Left lobe of liver (tissue), 2 donors: ENCODE results near the gene RNF11. TPM values are rescaled to one million over a fixed set of nuclear protein-coding genes. Genes with fewer than 3 reads are reported as not detected.
A peak's percentile ranks its signal among the peaks of the same experiment; 100 is the strongest.

ENCODE experiments used
- ATAC-seq: fragments of 200-7000 bp; cut with Tn5 transposase; one replicate; pipeline ENCODE4 v1.9.1; 2020; ENCODE audit warnings: mild to moderate bottlenecking, moderate library complexity
- DNase-seq: peaks from one replicate; pipeline ENCODE4 v3.0.0-alpha.2; 2020; ENCODE audit warnings: low spot score
- total RNA-seq: library from RNA; stranded (reverse); gene quantifications from one replicate; pipeline ENCODE4 v1.2.1, GENCODE V29; 2021
- donor health status: DM: no; HTN: no; CAD: no; lungs with moderate emphysema.
- donor health status: DM: no; HTN: yes; CAD: no.

Gene RNF11
- total RNA-seq, 1 donor from 2014 or later = 54.7 TPM

DNA sequence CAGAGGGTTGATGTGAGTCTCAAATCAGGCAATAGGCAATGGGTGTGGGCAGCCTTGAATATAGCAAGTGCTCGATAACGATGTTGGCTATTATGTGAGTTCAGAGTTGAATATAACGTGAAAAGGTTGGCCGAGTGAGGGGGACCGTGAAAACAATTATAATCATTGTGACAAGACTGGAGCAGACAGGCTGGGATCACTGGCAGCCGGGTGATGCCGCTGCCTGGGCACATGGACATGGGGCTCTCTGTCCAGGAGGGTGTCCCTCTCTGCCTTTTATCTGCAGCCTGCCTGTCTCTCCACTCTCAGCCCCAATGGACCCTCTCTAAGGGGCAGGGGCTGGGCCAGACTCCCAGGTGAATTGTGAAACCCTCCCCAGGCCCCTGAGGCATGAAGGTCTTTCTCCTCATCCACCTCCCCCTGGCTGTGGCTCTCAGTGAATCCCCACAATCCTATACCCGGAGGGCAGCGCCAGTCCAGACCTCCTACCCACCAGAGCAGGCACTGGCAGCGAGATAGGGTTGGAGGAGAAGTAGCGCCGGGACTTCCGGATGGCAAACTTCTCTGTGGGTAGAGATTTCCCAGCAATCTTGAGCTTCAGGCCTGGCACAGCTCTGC, 57.9 kb downstream of the RNF11 start:
- ATAC-seq = no peak
- peak; percentile 26 for DNase-seq

DNA sequence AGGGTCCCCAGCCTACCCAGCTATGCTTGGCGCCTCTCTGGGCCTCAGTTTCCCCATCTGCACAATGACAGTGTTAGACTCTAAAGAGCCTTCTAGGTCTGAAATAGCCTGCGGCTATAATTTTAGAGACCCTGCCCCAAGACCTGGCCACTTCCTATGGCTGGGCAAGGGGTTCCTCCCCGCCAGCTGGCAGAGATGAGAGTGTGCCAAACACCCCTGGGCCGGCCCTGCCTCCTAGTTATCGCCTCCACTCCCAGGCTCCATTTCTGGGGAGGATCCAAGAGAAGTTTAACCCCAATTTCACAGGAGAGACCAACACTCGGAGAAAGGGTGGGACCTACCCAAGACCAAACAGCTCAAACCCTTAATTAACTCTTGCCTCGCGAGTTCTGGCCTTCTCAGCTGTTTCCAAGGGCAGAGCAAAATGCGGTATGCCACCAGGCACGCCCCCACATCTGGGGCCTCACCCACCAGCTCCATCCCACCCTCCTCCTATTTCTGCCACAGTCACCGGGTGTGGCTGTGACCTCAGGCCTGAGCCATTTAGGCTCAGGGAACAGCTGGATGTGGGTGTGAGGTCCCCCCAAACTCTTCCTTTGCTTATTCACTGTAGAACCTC, 58.6 kb downstream of the RNF11 start:
- DNase-seq (peak; percentile 33), ATAC-seq (no peak)

DNA sequence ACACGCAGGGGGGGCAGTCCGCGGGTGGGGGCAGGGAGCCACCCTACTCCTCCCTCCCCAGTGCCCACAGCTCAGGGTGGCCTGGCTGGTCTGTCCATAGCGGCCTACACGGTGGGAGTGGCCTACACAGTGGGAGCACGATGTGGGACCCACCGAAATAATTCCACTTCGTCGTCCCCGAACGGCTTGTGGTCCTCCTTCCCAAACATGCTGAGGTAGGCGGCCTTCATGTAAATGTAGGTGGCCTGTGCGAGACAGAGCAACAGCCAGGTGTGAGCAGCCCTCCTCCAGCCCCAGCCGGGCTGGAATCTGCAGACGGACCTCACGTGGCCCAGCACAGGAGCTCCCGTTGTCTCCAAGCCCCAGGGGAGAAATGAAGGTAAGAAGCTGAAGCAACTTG, 59.9 kb downstream of the RNF11 start:
- DNase-seq (no peak), ATAC-seq (no peak)

DNA sequence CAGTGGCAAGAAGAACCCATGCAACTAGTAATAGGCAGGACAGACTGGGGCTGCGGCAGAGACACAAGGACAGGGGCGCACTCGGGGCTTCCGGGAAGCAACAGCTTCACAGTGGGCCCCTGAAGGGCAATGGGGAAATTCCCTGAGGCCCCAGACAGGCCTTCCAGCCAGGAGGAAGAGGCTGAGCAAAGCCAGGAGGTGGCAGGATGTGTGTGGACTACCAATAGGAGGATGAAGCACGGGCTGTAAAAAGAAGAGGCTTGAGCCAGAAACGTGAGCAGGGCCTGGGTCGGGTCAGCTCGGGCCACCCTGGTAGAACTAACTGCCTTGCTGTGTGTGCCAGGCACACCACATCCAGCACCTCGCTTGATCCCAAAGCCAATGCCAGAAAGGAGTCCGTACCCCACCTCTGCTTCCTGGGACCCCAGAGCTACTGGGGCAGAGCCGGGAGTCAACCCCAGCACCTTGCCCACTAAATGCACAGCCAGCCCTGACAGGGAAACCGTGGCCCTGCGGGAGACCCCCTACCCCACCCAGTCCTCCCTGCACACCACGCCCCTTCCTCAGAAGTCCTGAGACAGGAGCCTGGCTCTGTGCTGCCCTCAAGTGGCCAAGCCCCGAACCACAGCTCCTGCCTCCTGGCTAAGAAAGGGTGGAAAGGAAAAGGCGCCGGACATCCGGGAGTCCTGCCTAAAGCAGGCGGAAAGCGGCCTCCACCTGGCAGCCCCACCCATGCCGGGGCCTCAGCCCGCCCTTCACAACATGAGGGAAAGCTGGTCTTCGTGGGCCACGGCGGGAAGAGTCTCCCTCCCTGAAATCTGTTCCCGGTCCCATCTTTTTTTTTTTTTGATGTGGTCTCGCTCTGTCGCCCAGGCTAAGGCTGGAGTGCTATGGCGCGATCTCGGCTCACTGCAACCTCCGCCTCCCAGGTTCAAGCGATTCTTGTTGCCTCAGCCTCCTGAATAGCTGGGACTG, 60.6 kb downstream of the RNF11 start:
- ATAC-seq (peak; percentile 94), DNase-seq (peak; percentile 84)

DNA sequence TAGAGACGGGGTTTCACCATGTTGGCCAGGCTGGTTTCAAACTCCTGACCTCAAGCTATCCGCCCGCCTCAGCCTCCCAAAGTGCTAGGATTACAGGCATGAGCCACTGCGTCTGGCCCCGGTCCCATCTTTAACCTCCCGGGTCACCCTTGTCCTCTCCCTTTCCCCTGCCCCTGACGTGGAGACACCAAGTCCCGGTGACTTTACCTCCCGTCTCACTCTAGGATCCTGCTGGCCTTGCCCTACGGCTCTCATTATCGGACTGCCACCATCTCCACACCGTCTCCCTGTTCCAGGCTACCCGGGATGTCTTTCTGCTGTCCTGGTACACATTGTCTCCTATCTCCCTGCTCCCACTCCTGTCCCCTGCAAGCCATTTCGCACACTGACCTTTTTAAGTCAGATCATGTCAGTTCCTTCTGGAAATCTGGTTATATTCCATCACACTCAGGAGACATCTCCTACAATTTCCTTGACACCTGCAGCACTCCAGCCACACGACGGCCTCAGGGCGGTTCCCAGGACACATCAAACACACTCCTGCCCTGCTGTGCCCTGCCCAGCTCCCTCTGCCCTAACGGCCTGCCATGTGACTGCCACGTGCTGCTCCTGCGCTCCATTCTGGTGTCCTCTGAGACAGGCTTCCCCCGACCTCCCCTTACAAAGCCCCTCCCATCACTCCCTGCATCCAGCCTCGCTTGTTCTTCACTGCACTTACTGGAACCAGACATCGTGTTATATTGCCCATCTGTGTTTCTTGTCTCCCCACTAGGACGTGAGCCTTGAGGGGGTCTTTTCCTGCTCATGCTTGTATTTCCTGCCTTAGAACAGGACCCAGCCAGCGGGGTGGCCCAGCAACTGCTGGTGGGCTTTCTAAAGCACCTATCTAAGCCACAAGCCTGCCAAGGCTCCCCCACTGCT, 61.6 kb downstream of the RNF11 start:
- ATAC-seq = peak; percentile 28

DNA sequence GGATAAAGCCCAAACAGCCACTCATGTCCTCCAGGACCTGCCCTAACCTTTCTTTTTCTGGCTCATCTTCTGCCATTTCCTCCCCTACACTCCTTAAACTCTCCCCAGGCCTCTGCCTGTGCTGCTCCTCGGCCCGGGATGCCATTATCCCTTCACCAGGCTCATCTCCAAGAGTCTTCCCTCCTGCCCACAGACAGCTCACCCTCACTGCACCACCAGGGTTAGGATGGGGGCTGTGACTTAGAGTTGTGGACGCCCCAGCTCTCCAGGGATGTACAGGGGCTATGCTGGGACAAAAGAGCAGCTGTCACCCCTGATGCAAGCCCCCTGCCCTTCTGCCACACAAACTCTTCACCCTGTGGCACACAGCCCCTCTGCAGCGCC, 62.2 kb downstream of the RNF11 start:
- no peak for ATAC-seq
- DNase-seq = no peak

More for the DNA sequence above, 61.6 kb downstream of the RNF11 start:
- DNase-seq = peak; percentile 47

DNA sequence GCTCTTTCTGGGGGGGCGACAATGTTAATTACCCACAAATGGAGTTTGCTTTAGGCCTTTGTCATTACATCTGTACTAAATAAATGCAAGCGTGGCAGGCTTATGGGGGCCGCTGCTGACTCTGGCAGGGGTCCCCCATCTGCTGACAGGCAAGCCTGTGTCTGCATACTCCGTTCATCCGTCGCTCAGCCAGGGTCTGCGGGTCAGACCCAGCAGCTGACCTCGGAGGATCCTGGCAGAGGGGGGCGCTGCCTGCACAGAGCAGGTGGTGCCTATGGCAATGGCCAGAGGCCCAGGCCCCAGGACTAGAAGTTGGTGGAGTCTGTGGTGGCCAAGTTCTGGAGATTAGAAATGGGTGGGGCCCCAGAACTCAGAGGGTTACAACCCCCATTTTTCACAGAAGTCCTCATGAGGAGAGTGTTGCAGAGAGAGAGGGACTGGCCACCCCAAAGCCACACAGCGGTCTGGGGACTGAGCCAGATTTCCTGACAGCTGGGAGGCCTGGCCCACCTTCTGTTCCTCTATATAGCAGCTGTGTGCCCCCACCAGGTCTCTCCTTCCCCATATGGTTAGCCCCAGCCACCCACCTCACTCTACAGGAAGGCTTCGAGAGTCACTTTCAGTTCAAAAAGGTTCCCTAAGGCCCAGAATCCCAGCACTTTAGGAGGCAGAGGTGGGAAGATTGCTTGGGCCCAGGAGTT, 63.3 kb downstream of the RNF11 start:
- ATAC-seq (no peak), DNase-seq (no peak)

DNA sequence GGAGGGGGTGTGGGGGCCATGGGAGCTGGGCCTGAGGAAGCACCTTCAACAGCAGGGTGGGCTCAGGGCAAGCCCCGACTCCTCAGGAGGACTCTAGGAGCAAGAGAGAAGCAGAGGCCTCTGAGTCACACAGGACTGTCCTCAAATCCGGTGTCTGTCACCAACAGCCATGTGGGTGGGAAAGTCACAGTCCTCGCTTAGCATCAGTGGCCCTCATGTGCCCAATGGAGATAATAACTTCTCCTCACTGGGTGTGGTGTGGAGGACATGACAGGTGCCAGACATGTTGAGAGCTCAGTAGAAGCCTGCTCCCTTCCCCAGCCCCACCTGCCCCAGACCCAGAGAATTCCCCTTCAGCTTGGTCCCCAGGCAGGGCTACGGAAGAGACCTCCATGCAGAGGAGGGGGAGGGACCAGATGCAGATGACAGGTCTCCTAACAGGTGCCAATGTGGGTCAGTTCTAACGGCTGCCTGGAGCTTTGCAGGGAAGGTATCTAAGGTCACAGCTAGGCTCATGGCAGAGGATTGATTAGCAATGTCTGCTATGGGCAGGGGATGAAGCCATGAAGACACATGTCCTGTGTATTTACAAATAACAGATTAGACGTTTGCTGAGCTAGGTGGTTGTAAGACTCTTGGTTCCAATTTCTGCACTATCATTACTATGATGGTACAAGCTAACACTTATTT, 64.1 kb downstream of the RNF11 start:
- ATAC-seq (no peak), DNase-seq (no peak)

DNA sequence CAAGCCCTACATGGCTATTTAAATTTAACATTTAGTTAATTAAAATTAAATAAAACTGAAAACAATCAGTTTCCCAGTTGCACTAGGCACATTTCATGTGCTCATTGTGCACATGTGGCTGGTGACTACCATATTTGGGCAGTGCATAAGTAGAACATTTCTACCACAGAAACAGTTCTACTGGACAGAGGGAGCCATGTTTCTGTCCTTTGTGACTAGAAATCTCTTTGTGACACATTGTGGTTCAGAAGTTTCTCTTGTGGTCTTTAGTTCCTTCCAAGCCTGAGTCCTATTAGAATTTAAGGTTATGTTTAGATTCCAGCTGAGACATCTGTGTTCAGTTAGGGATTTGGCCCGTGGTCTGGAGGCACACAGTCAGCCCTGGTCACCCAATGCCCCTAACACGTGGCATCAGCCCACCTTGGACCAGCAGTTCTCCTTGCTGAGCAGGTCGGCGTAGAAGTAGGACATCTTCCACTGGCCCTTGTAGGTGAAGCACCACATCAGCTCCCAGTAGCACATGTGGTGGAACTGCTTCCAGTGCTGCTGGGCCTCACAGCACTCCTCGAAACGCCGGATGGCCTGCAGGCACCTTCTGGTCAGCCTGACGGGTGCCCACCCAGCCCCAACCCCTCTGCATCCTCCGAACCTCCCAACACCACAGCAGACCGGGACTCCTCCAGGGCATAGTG, 65.2 kb downstream of the RNF11 start:
- ATAC-seq (no peak), DNase-seq (no peak)

DNA sequence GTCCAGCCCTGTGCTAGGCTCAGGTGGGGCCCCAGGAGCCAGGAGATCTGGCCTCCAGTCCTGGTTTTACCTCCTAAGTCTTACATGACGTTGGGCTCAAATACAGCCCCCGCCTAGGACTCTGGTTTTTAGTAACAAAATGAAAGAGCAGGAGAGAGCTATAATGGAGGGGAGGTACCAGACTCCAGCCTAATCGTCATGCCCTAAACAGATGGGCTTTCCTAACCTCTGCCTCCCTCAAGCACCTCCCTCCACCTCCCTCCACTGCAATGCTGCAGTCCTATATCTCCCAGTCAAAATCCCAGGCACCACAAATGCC, 65.7 kb downstream of the RNF11 start:
- DNase-seq (no peak), ATAC-seq (no peak)

DNA sequence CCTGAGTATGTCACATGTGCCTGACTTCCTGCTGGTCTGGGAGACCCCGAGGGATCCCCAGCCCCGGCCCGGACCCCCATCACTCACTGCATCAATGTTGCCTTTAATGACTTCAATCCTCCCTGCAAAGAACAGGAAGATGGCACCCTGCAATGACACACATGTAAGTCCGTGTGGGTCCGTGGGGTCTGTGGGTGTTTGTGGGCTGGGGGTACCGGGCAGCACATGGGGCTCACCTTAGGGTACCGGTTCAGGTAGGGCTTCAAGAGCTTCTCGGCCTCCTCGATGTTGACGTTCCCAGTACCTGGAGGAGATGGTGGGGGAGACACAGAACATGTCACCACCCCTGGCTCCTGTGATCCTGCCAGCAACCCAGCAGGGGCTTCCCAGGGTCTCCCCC, 66.2 kb downstream of the RNF11 start:
- no peak for DNase-seq
- no peak for ATAC-seq

DNA sequence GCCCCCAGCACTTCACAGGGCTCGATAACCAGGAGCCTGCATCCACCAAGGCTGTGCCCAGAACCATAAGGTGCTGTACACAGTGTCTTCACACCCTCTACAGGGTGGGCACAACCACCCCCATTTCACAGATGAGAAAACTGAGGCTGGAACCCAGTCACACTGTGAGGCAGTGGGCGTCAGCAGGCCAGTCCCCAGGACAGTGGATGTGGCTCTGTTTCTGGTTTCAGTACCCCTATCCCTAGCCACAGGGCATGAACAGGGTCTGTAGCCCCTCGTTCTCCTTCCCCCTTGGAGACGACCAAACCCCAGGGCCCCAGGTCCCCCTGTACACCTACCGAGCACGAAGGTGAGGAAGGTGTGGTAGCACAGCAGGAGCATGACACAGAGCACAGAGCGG, 66.7 kb downstream of the RNF11 start:
- DNase-seq (no peak), ATAC-seq (no peak)

DNA sequence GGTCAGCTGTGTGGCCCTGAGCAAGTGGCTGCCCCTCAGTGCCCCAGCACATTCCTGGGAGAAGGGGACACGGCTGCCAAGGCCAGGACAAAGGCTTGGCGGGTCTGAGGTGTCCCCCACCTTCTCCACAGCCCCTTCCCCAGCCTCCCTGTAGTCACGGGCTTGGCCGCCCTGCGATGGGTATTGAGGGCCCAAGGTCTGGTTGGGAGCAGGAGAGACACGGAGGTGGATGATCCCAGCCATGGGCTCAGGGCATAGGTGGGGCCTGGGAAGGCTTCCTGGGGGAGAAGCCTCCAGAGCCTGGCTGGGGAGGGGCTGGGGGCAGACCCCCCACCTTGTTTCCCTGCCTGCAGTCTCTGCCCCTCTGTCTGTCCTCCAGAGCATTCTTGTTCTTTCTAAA, 67.2 kb downstream of the RNF11 start:
- no peak for ATAC-seq
- no peak for DNase-seq

DNA sequence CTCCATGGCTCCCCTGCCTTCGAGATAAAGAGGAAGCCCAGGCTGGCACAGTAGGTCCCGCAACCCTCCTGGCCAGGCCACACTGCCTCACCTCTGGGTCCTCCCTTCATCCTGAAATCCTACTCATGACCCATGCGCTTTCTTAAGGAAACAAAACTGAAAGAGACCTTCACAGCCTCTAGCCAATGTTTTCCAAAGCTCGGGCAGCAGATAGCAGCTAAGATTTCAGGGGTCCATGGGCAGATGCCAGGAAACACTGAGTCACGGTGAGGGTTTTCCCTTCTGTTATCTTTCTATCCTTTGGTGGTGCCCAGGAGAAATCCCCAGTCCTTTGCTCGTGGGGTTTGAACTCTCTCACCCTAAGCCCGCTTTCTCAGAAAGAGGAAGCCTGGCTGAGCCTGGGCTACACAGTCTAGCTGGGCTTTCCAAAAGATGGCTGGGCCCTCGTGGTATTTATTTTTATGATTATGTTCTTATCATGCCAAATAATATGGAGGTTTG, 67.7 kb downstream of the RNF11 start:
- ATAC-seq = no peak
- DNase-seq = no peak

DNA sequence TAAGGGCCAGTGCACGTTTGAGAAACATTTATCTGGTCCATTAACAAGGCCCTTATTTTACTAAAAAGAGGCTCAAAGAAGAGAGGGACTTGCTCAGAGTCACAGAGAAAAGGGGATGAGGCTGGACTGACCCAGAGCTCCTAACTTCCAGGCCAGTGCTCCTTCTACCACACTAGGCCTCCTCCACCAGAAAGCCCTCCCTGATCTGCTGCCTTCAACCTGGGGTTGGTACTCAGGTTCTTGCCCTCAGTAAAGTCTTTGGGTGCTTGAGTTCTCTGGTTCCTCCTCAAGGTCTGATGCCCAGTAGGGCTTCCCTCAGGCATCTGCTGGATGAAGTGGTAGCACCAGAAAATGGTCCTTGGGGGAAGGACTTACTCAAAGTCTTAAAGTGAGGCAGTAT, 68.3 kb downstream of the RNF11 start:
- DNase-seq (no peak), ATAC-seq (no peak)

DNA sequence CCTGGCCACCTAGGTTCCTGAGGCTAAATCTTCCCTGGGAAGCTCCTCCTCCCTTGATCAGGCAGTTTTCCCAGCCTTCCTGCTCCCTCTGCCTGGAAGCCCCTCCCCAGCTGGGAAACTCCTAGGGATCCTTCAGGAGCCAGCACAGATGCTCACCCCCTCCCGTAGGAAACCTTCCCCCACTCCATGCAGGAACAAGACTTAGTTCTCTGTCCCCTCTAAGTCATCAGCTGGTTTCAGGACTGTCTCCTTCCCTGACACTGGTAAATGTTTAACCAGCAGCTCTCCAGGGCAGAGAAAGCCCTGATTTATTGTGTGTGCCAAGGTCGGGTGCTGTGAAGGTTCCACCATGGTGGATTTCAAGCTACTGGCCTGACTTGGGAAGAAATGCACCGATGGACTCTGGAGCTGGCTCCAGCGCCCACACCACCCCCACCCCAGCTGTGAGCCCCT, 69.3 kb downstream of the RNF11 start:
- DNase-seq (peak; percentile 51), ATAC-seq (peak; percentile 89)

DNA sequence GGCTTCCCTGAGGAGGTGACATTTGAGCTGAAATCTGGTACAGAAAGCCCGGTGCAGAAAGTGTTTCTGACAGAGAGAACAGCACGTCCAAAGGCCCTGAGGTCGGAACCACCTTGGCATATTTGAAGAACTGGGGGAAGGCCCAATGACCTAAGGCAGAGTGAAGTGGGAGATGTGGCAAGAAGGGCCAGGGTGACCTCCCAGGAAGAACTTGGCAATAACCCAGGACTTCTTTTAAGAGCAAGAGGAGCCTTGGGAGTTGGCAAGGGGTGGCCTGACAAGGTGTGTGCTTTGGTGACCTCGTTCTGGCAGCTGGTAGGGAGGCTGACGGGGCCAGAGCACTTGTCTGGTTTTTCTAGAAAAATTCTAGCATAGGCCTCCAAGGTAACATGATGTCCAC, 70.9 kb downstream of the RNF11 start:
- DNase-seq = no peak
- no peak for ATAC-seq

DNA sequence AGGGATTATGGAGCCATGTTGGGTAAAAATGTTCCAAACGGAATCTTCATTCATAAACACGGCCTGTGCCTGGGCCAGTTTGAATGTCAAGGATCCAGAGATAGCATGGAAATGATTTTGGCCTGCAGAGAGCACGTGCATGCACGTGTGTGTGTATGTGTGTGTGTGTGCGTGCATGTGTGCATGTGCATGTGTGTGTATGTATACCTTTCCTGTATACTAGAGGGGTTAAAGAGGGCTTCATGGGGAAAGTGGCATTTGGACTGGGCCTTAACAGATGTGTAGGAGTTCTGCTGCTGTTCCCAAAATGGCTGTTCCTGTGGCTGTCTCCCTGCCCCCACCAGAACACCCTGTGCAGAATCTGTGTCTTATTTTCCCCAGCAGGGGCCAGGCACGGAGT, 72.6 kb downstream of the RNF11 start:
- ATAC-seq = no peak
- DNase-seq = no peak

DNA sequence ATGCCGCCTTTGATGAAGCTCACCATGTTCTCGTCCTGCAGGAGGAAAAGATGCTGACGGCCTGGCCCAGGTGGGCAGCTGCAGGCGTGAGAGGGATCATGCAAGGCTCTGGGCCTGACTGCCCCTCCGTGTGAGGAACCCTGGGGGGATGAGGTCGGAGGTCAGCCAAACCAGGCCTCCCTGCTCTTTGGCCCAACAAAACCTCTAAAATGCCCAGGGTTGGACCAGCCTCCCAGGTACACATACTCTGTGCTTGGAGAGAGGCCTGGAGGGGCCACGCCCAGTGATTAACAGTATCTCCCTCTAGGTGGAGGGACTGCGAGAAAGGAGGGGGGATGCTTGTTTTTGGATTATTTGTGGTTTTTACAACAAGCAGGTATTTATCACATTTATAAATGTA, 73.2 kb downstream of the RNF11 start:
- DNase-seq (no peak), ATAC-seq (no peak)
